K562 (cell line): ENCODE results near the gene ANXA3. TPM values are rescaled to one million over a fixed set of nuclear protein-coding genes. Genes with fewer than 3 reads are reported as not detected.

Experiments used
- BRCA1 ChIP-seq, 2 experiments: fragments of 450-650 bp in 1 of 2; sonication (generic) in 1 of 2; formaldehyde crosslinking in 1 of 2; IDR thresholded peaks; 2 replicates each; pipeline versions ENCODE4 v1.5.0 to v1.6.1; 2017 to 2020; ENCODE audit warnings: mild to moderate bottlenecking in 1 of 2, missing genetic modification reagents in 1 of 2
- CC2D1A ChIP-seq: fragments of 450-650 bp; IDR thresholded peaks from 2 replicates; pipeline ENCODE4 v1.6.1; 2017; ENCODE audit warnings: mild to moderate bottlenecking
- DMBX1 ChIP-seq: fragments of 250-450 bp; sonication (Bioruptor Pico); IDR thresholded peaks from 2 replicates; pipeline ENCODE4 v1.8.0; 2022; ENCODE audit warnings: inconsistent platforms, mild to moderate bottlenecking, moderate library complexity, borderline replicate concordance
- EP300 ChIP-seq: IDR thresholded peaks from 2 replicates; pipeline ENCODE4 v1.6.1; 2012; ENCODE audit warnings: low read length, improper control_type of control experiment
- ETV6 ChIP-seq, 3 experiments: fragments of 150-350 bp in 1 of 3; sonication (generic) in 1 of 3; formaldehyde crosslinking in 1 of 3; IDR thresholded peaks; 2 replicates each; pipeline versions ENCODE4 v1.6.1 to v1.8.0; 2014 to 2022; ENCODE audit warnings: borderline replicate concordance in 2 of 3, low read depth in 2 of 3, antibody characterized with exemption in 1 of 3, low read length in 1 of 3, mild to moderate bottlenecking in 1 of 3, missing genetic modification reagents in 1 of 3
- FOXA3 ChIP-seq, 2 experiments: fragments of 450-650 bp in 1 of 2; sonication (generic) in 1 of 2; formaldehyde crosslinking; IDR thresholded peaks in 1 of 2; conservative IDR thresholded peaks in 1 of 2; 2 replicates each; pipeline versions ENCODE4 v1.4.0 to v1.8.0; 2020 to 2022; ENCODE audit warnings: mild to moderate bottlenecking in 2 of 2, missing genetic modification reagents in 1 of 2
- HDAC2 ChIP-seq: fragments of 450-650 bp; IDR thresholded peaks from 2 replicates; pipeline ENCODE4 v1.6.1; 2016; ENCODE audit warnings: mild to moderate bottlenecking
- HLTF ChIP-seq: fragments of 450-650 bp; IDR thresholded peaks from 2 replicates; pipeline ENCODE4 v1.6.1; 2016
- HMBOX1 ChIP-seq: sonication (generic); IDR thresholded peaks from 2 replicates; pipeline ENCODE4 v1.6.1; 2016
- NBN ChIP-seq: fragments of 450-650 bp; IDR thresholded peaks from 2 replicates; pipeline ENCODE4 v1.6.1; 2016; ENCODE audit warnings: low read depth, mild to moderate bottlenecking
- NFE2 ChIP-seq: IDR thresholded peaks from 2 replicates; pipeline ENCODE4 v1.6.1; 2014; ENCODE audit warnings: antibody characterized with exemption, low read depth
- NFIC ChIP-seq: fragments of 450-650 bp; IDR thresholded peaks from 2 replicates; pipeline ENCODE4 v1.6.1; 2017; ENCODE audit warnings: mild to moderate bottlenecking, inconsistent platforms
- PHF8 ChIP-seq: fragments of 200-600 bp; sonication (generic); IDR thresholded peaks from 2 replicates; pipeline ENCODE4 v1.6.1; 2012; ENCODE audit warnings: mixed run types, mild to moderate bottlenecking, inconsistent platforms, low read length, moderate library complexity, borderline replicate concordance
- PML ChIP-seq: IDR thresholded peaks from 2 replicates; pipeline ENCODE4 v1.6.1; 2012; ENCODE audit warnings: low read length, inconsistent platforms
- POLR2G ChIP-seq: fragments of 200-400 bp; formaldehyde crosslinking; IDR thresholded peaks from 2 replicates; pipeline ENCODE4 v1.6.1; 2017; ENCODE audit warnings: low read depth, mild to moderate bottlenecking, antibody characterized with exemption, low read length, moderate library complexity
- PYGO2 ChIP-seq: fragments of 450-650 bp; IDR thresholded peaks from 2 replicates; pipeline ENCODE4 v1.6.1; 2016; ENCODE audit warnings: mild to moderate bottlenecking, missing genetic modification characterization, moderate library complexity, missing compliant biosample characterization
- SMARCE1 ChIP-seq: fragments of 450-650 bp; IDR thresholded peaks from 2 replicates; pipeline ENCODE4 v1.7.1; 2016; ENCODE audit warnings: mild to moderate bottlenecking
- STAT5A ChIP-seq: IDR thresholded peaks from 2 replicates; pipeline ENCODE4 v1.6.1; 2012; ENCODE audit warnings: low read length, inconsistent platforms, borderline replicate concordance
- ZBTB7A ChIP-seq: IDR thresholded peaks from 2 replicates; pipeline ENCODE4 v1.6.1; 2011; ENCODE audit warnings: low read depth, mild to moderate bottlenecking, low read length, moderate library complexity, borderline replicate concordance; ENCODE audit not compliant: control insufficient read depth
- ZFP36 ChIP-seq: fragments of 150-350 bp; IDR thresholded peaks from 2 replicates; pipeline ENCODE4 v1.6.1; 2018; ENCODE audit warnings: low read length, low read depth; ENCODE audit not compliant: partially characterized antibody
- ZNF12 ChIP-seq: sonication (generic); formaldehyde crosslinking; IDR thresholded peaks from 2 replicates; pipeline ENCODE4 v1.4.0; 2020; ENCODE audit warnings: mild to moderate bottlenecking, missing genetic modification reagents
- polyA plus RNA-seq, 8 experiments: library from polyadenylated mRNA; depleted of rRNA in 4 of 8; stranded (reverse) in 5 of 8; unstranded in 3 of 8; fragments of >200 nt; fragmentation: Nextera tagmentation in 2 of 8; fragmentation: Illumina TruSeq in 1 of 8; extraction: Ambion mirVana in 2 of 8; extraction: Trizol in 1 of 8; gene quantifications; 2 replicates each; pipeline versions ENCODE4 v1.2.1 to v1.2.3, GENCODE V29; 2011 to 2014; ENCODE audit warnings: inconsistent platforms in 1 of 8, missing spikeins in 1 of 8
- total RNA-seq, 7 experiments: library from RNA; depleted of rRNA in 6 of 7; stranded (reverse); fragments of >200 nt in 6 of 7; fragmentation: Illumina TruSeq in 2 of 7; extraction: Trizol in 2 of 7; gene quantifications; 2 replicates each; pipeline versions ENCODE4 v1.2.1 to v1.2.3, GENCODE V29; 2011 to 2021; ENCODE audit warnings: low replicate concordance in 1 of 7
- TF ChIP-seq, protein P1 (sequence below): sonication (generic); formaldehyde crosslinking; IDR thresholded peaks from 2 replicates; pipeline ENCODE4 v1.8.0; 2023; ENCODE audit warnings: mild to moderate bottlenecking, missing genetic modification reagents
- TF ChIP-seq, protein P2 (sequence below), 2 experiments: IDR thresholded peaks in 1 of 2; conservative IDR thresholded peaks in 1 of 2; 2 replicates each; pipeline ENCODE4 v1.6.1; 2016; ENCODE audit warnings: low read depth in 2 of 2, mild to moderate bottlenecking in 1 of 2, missing compliant biosample characterization in 1 of 2, missing genetic modification characterization in 1 of 2, moderate library complexity in 1 of 2

The ANXA3 gene
- total and polyA plus RNA-seq, 9 of the 15 experiments (the other 6 are each of a cell fraction or from before 2014, with no cell fraction given) = 6.3 to 15.5 (median 9.8) TPM

- TF ChIP-seq ETV6 (IDR thresholded peaks at IDR 0.05; ENCODE audit: borderline replicate concordance in 1 of 2, low read depth in 2 of 2, low read length in 1 of 2) = peak in 1 of 2 experiments; percentile 74; a peak in 2 of 4 replicates
- TF ChIP-seq ETV6 (CRISPR knock-in tag; IDR thresholded peaks at IDR 0.05; ENCODE audit: borderline replicate concordance) = no peak
- 0 out of 4 replicates have a peak, but pooled peaks of 1 of the 2 experiments have one; percentile 17 for TF ChIP-seq FOXA3 (CRISPR knock-in tag; conservative IDR thresholded peaks at IDR 0.05 in 1 of 2, IDR thresholded peaks at IDR 0.05 in 1 of 2)
- TF ChIP-seq PML = peak; percentile 78
- TF ChIP-seq, protein P1, sequence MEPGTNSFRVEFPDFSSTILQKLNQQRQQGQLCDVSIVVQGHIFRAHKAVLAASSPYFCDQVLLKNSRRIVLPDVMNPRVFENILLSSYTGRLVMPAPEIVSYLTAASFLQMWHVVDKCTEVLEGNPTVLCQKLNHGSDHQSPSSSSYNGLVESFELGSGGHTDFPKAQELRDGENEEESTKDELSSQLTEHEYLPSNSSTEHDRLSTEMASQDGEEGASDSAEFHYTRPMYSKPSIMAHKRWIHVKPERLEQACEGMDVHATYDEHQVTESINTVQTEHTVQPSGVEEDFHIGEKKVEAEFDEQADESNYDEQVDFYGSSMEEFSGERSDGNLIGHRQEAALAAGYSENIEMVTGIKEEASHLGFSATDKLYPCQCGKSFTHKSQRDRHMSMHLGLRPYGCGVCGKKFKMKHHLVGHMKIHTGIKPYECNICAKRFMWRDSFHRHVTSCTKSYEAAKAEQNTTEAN (CRISPR knock-in tag) = no peak
- no peak for TF ChIP-seq ZFP36
- TF ChIP-seq NFE2 = peak; percentile 15; the same call in 1 of the 2 replicates
- no peak for TF ChIP-seq BRCA1 (IDR thresholded peaks at IDR 0.05)
- TF ChIP-seq BRCA1 (CRISPR knock-in tag; IDR thresholded peaks at IDR 0.05) = no peak
- peak; percentile 88 for TF ChIP-seq STAT5A
- TF ChIP-seq, protein P2, sequence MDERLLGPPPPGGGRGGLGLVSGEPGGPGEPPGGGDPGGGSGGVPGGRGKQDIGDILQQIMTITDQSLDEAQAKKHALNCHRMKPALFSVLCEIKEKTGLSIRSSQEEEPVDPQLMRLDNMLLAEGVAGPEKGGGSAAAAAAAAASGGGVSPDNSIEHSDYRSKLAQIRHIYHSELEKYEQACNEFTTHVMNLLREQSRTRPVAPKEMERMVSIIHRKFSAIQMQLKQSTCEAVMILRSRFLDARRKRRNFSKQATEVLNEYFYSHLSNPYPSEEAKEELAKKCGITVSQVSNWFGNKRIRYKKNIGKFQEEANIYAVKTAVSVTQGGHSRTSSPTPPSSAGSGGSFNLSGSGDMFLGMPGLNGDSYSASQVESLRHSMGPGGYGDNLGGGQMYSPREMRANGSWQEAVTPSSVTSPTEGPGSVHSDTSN (CRISPR knock-in tag; IDR thresholded peaks at IDR 0.05; ENCODE audit: low read depth) = no peak
- TF ChIP-seq, protein P2 (tag; conservative IDR thresholded peaks at IDR 0.05; ENCODE audit: low read depth) = peak; percentile 95
- TF ChIP-seq POLR2G = no peak
- TF ChIP-seq HMBOX1 = peak; percentile 89
- TF ChIP-seq ZNF12 (CRISPR knock-in tag) = no peak
- TF ChIP-seq PHF8 = no peak
- TF ChIP-seq PYGO2 (tag) = no peak
- TF ChIP-seq CC2D1A = no peak
- peak; percentile 68; the same call in 1 of the 2 replicates for TF ChIP-seq DMBX1 (CRISPR knock-in tag)
- TF ChIP-seq SMARCE1 = peak; percentile 70
- peak; percentile 95 for TF ChIP-seq HDAC2
- TF ChIP-seq EP300 = peak; percentile 96
- peak; percentile 54 for TF ChIP-seq NFIC
- TF ChIP-seq NBN = peak; percentile 58; the same call in 1 of the 2 replicates
- TF ChIP-seq HLTF = no peak
- TF ChIP-seq ZBTB7A = no peak
Observed at GRCh38 chr4:78613522-78614321, 62.2 kb downstream of the ANXA3 start (continued).
